Measurements from ENCODE around the gene CDKN2A.

CDKN2A gene

GRCh38 chr9:21997480-21997879 lies 3.3 kb upstream of the CDKN2A start:
- H3K4me2 ChIP-seq (ENCODE audit: low read depth, low read length, poor library complexity, severe bottlenecking): no peak overlapping the region
- no peak overlapping the region for H2AFZ ChIP-seq (ENCODE audit: low read depth, low read length, severe bottlenecking)
- no peaks in the 10 kb centered on the region for H3K9me3 ChIP-seq (ENCODE audit: insufficient read depth, low read length)
- TF ChIP-seq CTCF (IDR thresholded peaks at IDR 0.05; ENCODE audit: insufficient read depth, low read length, poor library complexity, severe bottlenecking): no peak
- TF ChIP-seq EZH2phosphoT487 (conservative IDR thresholded peaks at IDR 0.05; ENCODE audit: low read length): no peak
- peaks cover 34% of the 10 kb centered on the region for H3K79me2 ChIP-seq (ENCODE audit: insufficient read depth, low read length)
- peaks cover 4% of the 10 kb centered on the region for H3K36me3 ChIP-seq (ENCODE audit: low read length)
- peaks cover 11% of the 10 kb centered on the region for H4K20me1 ChIP-seq (ENCODE audit: low read depth, low read length)
- H3K9ac ChIP-seq (ENCODE audit: low read length): no peak overlapping the region
- H3F3A ChIP-seq (ENCODE audit: insufficient read depth): peaks cover 8% of the 10 kb centered on the region
- no peak overlapping the region for H3K27ac ChIP-seq (ENCODE audit: low read depth, low read length)
- H3K4me3 ChIP-seq (ENCODE audit: insufficient read depth, low read length, poor library complexity, severe bottlenecking): no peak overlapping the region
- no peaks in the 10 kb centered on the region for H3K9me2 ChIP-seq (replicated peaks; ENCODE audit: insufficient read depth, low read length)
- no peaks in the 10 kb centered on the region for H3K27me3 ChIP-seq (ENCODE audit: low read length)

- no peaks in the 10 kb centered on the region for H3K9me3 ChIP-seq (ENCODE audit: insufficient read depth, low read length)
- H3K79me2 ChIP-seq (ENCODE audit: insufficient read depth, low read length): peaks cover 34% of the 10 kb centered on the region
- peaks cover 8% of the 10 kb centered on the region for H3K36me3 ChIP-seq (ENCODE audit: low read length)
- H3K9me2 ChIP-seq (replicated peaks; ENCODE audit: insufficient read depth, low read length): no peaks in the 10 kb centered on the region
- no peak overlapping the region for H3K4me3 ChIP-seq (ENCODE audit: insufficient read depth, low read length, poor library complexity, severe bottlenecking)
- no peak overlapping the region for H3K27ac ChIP-seq (ENCODE audit: low read depth, low read length)
- no peak overlapping the region for H3K4me2 ChIP-seq (ENCODE audit: low read depth, low read length, poor library complexity, severe bottlenecking)
- H3K27me3 ChIP-seq (ENCODE audit: low read length): no peaks in the 10 kb centered on the region
- TF ChIP-seq EZH2phosphoT487 (conservative IDR thresholded peaks at IDR 0.05; ENCODE audit: low read length): no peak
- no peak for TF ChIP-seq CTCF (IDR thresholded peaks at IDR 0.05; ENCODE audit: insufficient read depth, low read length, poor library complexity, severe bottlenecking)
- peaks cover 8% of the 10 kb centered on the region for H3F3A ChIP-seq (ENCODE audit: insufficient read depth)
- H3K9ac ChIP-seq (ENCODE audit: low read length): no peak overlapping the region
- peaks cover 6% of the 10 kb centered on the region; the same call in 1 of the 2 replicates for H4K20me1 ChIP-seq (ENCODE audit: low read depth, low read length)
- H2AFZ ChIP-seq (ENCODE audit: low read depth, low read length, severe bottlenecking): no peak overlapping the region
These were observed 2.7 kb upstream of the CDKN2A start for GRCh38 chr9:21996858-21997257.

GRCh38 chr9:21996438-21996837 lies 2.2 kb upstream of the CDKN2A start:
- Histone ChIP-seq H3K4me3 (ENCODE audit: insufficient read depth, low read length, poor library complexity, severe bottlenecking) (peak overlapping the region; percentile 83), H3K9me3 (ENCODE audit: insufficient read depth, low read length) (no peaks in the 10 kb centered on the region), H3K4me2 (ENCODE audit: low read depth, low read length, poor library complexity, severe bottlenecking) (peak overlapping the region; percentile 72), H2AFZ (ENCODE audit: low read depth, low read length, severe bottlenecking) (no peak overlapping the region), H3K79me2 (ENCODE audit: insufficient read depth, low read length) (peaks cover 38% of the 10 kb centered on the region), H4K20me1 (ENCODE audit: low read depth, low read length) (peaks cover 10% of the 10 kb centered on the region; the same call in 1 of the 2 replicates), H3K9me2 (replicated peaks; ENCODE audit: insufficient read depth, low read length) (no peaks in the 10 kb centered on the region), H3K9ac (ENCODE audit: low read length) (peak overlapping the region; percentile 88), H3K27me3 (ENCODE audit: low read length) (no peaks in the 10 kb centered on the region), H3K36me3 (ENCODE audit: low read length) (peaks cover 12% of the 10 kb centered on the region), H3K27ac (ENCODE audit: low read depth, low read length) (no peak overlapping the region), H3F3A (ENCODE audit: insufficient read depth) (peaks cover 8% of the 10 kb centered on the region)
- TF ChIP-seq CTCF (IDR thresholded peaks at IDR 0.05; ENCODE audit: insufficient read depth, low read length, poor library complexity, severe bottlenecking) (no peak), EZH2phosphoT487 (conservative IDR thresholded peaks at IDR 0.05; ENCODE audit: low read length) (no peak)
